Measurements from ENCODE around the gene PDLIM1.

GRCh38 chr10:95254629-95255028, 36.2 kb downstream of the PDLIM1 start:
- TF ChIP-seq CTCF (IDR thresholded peaks at IDR 0.05), result no peak
- no peak for TF ChIP-seq POLR2A (IDR thresholded peaks at IDR 0.05)
